ENCODE measurements around the gene TMEM131.

TMEM131 gene

DNA sequence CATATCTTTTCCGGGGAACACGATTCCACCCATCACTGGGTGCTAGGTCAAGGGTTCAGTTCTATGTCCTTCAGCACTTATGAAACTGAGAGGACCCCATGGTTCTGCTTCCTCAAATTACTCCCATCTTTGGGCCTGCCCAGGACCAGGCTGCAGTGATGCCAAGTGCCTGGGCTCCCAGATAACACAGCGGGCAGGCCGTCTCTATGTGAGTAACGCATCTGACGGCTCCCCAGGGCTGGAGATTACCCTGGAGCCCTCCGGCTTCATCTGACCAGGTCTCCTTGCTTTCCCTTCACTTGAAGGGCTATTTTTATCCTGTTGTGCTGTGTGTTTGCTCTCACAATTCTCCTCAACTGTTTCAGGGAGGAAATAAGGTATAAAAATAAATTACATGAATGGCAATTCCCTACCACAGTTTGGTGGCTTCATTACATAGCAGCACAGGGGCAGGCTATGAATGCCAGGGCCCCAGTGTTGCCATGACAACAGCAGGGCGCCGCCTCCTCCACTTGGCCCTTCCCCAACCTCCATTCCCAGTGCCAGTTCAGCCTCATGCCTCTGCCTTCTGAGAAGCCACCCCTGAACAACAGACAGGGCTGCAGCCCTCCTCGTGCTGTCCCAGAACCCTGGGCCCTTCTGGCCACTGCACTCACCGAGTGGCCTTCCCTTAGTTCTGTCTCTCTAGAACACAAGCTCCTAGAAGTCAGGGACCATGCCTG is 25.4 kb upstream of the TMEM131 start:
- DNase-seq = no peak

DNA sequence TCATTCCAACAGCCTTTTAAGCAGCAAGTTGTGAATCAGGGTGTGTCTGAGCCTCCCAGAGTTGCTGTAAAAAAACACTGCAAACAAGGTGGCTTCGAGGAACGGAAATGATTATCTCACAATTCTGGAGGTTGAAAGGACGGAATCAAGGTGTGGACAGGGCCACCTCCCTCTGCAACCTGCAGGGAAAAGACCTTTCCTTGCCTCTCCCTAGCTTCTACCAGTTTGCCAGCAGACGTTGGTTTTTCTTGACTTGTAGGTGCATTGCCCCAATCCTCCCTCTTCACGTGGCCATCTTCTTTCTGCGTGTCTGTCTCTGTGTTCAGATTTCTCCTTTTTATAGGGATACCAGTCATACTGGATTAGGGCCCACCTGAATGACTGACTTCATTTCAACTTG is 24.8 kb upstream of the TMEM131 start:
- DNase-seq = no peak

DNA sequence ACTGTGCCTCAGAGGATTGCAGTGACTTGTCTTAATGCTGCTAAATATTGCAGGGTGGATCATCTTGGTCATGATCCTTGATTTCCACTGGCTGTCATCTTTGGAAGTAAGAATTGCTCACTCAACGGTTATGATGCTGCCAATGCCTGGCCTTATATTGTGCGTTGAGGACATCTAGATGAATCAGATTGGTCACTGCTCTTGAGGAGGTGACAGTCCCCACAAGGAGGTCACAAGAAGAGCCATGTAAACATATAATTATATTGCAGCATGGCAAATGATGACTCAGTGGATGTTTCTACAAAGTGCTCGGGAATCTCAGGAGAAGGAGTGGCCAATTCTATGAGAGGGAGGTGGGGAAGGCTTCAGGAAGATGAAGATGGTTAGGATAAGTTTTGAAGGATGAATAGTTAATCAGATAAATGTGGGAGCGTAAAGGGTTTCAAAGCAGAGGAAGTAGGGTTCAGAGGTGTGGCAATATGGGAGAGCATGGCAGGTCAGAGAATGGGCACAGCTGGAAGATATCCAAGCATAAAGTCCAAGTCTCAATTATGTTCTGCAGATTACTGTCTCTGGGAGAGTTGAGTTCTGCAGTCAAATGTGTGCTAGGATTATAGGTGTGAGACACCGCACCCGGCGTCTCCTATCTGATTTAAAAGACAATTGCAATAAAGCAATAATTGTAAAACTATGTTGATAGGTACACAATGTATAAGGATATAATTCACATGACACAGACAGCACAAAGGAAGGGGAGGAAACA is 21.3 kb upstream of the TMEM131 start:
- no peak for DNase-seq

DNA sequence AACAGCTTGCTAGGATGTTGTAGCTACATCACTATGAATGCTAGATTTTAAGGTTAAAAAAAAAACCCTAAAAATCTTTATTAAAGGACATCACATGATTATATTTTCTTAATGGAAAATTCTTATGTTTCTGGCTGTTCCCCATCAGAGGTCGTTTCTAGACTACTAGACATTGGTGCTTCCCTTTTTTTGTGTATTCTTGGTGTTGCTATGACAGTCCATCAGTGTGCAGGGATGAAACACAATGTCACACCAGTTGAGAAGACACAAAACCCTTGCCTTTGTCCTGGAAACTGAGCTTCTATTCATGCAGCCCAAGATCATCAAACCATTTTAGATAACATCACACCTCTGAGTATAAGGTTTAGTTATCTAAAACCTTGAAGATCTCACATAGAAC is 19.9 kb upstream of the TMEM131 start:
- no peak for DNase-seq

DNA sequence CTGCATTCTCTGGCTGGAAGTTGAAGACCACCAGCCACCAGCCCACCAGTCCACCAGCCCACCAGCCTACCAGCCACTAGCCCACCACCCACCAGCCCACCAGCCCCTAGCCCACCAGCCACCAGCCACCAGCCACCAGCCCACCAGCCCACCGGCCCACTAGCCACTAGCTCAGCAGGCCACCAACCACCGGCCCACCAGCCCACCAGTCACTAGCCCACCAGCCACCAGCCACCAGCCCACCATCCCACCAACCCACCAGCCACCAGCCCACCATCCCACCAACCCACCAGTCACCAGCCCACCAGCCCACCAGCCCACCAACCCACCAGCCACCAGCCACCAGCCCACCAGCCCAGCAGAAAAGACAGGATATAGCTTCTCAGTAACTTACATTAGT is 18.6 kb upstream of the TMEM131 start:
- no peak for DNase-seq

DNA sequence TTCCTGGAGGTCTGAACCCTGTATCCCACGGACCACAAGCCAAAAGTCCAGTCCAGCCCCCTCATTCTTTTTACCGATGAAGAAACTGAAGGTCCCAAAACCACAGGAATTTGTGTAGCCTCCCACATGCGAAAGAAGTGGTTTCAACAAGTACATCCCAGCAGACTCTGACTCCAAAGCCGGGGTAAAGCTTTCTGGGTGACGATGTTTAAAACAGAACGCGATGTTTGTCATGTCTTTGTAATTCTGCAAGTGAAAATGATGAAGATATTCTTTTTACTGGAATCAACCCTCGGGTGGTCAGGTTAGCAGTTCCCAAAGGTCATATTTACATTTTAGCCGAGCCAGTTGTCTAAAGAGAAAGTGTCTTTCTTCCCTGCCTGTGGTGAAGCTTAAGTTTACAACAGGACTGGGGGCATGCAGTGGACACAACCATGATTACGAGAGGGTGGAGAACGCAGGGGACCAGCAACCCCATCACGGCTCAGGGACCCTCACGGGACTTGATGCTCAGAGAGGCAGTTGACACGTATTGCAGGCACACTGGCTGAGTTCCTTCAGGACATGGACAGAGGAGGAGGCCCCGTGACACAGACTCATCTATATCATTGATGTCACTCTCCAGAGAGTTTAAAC is 17.8 kb upstream of the TMEM131 start:
- DNase-seq = no peak

DNA sequence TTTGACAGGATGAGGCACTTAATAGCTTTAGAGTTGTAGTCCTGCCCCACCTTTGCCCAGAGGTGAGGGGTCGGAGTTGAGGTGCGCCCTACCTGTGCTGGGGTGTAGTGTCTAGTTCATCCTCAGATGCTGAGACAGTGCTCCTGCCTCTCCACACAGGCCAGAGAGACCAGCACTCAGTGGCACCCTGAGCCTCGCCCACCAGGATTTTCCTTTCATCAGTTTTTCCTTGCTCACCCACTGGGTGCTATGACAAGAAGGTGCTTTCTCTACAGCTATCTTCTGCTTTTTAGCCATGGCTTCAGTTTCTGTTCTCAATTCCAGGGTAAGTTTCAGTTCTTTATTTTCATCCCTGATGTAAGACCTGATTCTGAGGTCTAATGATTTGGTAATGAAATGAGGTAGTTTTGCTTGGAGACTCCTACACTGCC is 16.8 kb upstream of the TMEM131 start:
- peak; percentile 16 for DNase-seq

DNA sequence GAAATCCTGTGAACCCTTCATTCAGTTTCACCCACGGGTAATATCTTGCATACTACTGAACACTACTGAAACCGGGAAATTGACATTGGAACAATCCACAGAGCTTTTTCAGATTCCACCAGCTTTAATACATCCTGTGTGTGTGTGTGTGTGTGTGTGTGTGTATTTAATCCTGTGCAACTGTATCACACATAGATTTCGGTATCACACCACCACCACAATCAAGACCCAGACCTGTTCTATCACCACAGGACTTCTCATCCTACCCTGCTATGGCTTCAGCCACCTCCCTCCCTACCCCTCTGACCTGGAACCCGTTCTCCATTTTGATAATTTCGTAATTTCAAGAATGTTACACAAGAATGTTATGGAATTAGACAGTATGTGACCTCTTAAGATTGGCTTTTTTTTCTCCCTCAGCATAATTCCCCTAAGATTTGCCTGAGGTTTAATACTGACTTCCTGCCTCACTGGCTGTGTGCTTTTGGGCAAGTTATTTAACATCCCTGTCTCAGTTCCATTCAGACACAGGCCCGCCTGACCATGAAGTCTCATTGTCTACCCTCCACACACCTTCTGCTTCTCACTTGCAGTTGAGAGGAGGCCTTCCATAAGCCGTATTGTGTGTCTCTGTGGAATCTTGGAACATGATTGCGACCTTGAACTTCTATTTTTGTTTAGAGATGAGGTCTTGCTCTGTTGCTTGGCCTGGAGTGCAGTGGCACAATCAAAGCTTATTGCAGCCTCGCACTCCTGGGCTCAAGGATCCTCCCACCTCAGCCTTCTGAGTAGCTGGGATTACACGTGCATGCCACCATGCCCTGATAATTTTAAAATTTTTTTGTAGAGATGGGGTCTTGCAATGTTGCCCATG is 14.4 kb upstream of the TMEM131 start:
- DNase-seq = no peak

DNA sequence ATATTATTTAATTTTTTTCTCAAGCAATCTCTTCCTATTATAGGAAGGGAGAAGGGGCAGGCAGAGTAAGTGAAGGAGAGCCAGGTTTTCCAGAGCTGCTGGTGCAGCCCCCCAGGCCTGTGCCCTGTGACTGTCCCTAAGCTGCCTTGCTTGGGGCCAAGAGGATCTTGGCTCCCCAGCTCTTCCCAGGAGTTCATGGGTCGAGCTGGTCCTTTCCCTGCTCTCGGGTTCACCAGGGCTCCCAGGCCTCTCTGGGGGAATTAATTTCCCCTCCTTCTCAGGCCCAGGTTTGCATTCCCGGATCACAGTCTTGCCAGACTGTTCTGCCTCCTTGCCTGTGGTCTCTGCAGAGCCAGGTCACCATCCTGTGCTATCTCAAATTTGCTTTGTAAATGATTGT is 12.7 kb upstream of the TMEM131 start:
- DNase-seq = no peak

DNA sequence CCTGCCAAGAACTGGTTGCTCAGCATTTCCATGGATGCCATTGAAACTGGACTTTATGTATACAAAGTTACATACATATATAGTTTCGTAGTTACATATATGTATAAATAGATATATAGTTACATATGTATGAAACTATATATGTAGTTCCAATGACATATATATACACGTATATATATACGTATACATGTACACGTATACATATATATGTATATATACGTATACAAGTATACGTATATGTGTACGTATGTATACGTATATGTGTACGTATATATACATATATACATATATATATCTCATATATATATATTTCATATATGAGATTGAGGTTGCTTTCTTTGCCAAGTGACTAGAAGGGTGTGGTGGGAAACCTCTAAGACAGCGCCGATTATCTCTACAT is 10.6 kb upstream of the TMEM131 start:
- DNase-seq = no peak

DNA sequence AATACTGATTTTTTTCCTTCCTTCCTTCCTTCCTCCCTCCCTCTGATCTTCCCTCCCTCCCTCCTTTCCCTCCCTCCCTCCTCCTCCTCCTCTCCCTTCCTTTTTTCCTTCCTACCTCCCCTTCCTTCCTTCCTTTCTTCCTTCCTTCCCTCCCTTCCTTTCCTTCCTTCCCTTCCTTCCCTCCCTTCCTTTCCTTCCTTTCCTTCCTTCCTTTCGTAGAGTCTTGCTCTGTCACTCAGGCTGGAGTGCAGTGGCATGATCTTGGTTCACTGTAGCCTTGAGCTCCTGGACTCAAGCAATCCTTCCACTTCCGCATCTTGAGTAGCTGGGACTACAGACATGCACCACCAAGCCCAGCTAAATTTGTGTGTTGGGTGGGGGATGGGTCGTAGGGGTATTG is 8.9 kb upstream of the TMEM131 start:
- no peak for DNase-seq

DNA sequence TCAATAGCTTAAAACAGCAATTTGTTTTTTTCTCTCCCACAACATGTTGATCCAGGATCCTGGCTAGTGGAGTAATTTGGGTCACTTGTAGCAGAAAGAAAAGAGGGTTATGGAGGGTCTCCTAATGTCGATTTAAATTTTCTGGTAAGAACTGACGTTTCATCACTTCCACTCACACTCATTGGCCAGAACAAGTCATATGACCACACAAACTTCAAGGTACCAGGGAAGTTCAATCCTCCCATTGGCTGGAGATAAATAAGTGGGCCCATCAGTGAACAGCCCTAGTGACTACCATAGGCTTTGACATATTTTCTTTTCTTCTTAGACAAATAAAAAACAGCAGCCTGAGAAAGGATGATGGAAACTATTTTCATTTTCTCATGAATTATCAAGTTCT is 8.3 kb upstream of the TMEM131 start:
- DNase-seq = no peak

DNA sequence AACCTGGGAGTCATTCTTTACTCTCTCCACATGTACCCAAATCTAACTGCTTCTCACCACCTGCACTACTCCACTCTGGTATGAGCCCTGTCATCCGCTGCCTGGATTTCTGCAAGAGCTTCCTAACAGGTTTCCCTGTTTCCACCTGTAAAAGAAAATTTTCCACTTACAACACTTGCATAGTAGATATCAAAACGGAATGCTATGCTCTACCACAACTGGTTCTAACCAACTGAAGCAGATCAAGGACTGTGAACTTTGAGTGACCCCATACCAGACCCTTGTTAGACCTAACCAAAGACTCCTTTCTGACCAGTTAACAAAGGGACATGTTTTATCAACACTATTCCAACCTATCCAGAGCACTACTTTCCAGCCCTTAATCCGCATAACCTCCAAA is 3.8 kb upstream of the TMEM131 start:
- no peak for DNase-seq

DNA sequence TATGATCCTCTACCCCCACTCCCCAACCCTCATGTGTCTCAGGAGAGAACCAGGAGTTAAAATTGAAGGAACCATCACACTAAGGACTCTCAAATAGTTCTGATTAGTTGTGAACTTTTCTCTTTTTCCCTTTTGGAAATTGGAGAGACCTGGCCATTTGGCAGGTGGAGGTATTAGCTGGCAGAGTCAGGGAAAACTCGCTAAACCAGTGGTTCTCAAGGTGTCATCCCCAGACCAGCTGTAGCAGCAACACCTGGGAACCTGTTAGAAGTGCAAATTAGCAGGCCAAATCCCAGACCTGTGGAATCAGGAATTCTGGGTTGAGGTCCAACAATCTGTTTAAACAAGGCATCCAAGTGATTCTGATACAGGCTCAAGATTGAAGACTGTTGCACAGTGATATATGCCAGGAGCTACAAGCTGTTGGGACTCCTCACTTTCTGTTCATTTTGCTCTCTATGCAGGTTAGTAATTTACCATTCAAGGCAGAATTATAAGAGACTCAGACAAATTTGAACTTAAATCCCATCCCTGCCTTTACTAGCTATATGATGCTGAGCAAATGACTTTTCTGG is 2.8 kb upstream of the TMEM131 start:
- no peak for DNase-seq

DNA sequence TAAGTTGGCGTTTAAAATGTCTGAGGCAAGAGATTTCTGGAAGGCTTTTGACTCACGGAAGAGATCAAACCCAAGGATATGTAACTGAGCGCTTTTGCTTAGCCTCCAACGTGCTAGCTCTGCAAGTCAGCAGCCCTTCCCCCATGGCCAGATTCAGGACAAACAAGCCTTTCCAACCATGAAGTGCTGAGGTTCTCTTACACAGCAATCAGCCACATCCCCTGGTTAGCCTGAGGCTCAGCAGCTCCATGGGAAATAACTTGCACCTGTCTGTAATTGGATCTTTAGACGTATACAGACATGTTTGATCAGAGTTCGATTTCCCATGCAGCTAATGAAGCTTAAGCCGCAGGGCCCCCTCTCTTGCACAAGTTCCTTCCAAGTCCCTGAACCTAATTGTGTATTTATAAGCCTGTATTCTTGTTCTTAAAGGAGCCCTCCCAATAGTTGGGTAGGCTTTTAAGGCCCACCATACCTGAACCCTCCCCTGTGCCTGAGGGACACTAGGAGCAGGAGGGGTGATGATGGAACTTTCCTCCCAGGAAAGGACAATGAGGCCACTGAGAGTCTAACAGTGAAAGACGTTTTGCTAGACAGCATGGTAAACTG is 2.1 kb upstream of the TMEM131 start:
- no peak for DNase-seq

DNA sequence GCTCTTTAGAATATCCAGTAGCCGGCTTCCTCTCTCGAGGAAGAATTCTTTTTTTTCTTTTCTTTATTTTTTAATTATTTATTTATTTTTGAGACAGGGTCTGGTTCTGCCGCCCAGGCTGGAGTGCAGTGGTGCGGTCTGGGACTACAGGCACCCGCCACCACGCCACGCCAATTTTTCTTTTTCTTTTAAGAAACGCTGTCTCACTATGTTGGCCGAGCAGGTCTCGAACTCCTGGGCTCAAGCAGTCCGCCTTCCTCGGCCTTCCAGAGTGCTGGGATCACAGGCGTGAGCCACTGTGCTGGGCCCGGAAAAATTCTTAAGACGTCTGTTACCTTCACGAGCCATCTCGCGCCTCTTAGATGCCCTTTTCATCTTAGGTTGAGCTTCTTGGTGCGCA is 931 bp upstream of the TMEM131 start:
- no peak for DNase-seq

DNA sequence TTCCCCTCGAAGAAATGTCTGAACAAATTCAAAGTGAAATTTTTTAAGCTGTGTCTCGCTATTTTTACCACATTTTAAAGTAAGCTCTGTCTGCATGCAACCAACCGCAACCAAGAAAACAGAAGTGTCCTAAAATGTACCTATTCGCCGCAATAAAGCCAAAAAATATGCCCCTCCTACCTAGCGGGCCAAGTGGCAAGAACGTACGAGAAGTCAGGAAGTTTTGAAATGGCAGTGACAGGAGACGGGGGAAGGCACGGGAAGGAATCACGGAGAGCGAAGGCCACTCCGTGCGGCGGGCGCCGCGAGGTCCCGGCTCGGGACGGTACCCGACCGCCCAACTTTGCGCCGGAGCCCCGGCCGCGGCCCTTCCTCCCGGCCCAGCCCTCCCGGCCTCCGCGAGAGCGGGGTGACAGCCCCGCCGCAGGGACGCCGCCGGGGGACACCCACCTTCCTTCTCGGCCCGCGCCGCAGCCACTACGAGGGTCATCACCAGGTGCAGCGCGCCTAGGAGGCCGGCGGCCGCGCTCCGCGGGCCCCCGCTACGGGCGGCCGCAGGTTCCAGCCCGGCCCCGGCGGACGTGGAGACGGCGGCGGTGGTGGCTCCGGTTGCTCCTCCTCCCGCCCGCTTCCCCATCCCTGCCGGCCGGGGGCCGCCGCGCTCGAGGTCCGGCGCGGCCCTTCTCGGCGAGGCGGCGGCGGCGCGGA is 568 bp downstream of the TMEM131 start:
- DNase-seq = peak; percentile 52

DNA sequence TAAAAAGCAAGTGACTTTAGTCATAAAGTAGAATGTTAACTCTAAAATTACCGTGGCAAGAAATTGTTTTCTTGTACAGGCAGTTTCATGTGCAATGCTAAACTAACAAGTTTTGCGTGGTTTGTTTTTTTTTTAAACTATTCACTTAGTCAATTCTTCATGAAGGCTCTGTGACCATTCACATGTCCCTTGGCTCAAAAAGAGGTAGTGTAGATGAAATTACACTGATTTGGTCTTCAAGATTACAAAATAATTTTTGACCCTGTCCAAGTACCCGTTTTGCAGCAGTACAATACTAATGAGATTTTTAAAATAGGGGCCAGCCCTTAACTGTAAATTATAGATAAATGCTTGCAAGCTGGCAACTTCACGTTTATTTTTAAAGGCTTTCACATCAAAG is 1.3 kb downstream of the TMEM131 start:
- no peak for DNase-seq

DNA sequence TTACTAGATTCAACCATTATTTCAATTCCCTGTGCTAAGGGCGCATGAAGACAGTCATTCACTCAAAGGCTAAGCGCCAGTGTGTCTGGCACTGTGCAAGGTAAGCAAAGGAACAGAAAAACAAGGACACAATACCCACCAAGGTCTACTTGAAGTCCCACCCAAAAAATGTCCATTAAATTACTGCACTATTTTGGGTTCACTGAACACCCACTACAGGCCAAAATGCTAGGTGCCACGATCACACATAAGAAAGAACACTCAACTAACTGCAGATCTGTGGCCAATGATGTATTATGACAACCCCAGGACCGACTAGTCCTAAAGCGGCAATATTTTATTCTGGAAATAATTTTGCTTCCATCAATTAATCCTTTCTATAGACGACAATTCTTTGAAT is 1.8 kb downstream of the TMEM131 start:
- DNase-seq = no peak

DNA sequence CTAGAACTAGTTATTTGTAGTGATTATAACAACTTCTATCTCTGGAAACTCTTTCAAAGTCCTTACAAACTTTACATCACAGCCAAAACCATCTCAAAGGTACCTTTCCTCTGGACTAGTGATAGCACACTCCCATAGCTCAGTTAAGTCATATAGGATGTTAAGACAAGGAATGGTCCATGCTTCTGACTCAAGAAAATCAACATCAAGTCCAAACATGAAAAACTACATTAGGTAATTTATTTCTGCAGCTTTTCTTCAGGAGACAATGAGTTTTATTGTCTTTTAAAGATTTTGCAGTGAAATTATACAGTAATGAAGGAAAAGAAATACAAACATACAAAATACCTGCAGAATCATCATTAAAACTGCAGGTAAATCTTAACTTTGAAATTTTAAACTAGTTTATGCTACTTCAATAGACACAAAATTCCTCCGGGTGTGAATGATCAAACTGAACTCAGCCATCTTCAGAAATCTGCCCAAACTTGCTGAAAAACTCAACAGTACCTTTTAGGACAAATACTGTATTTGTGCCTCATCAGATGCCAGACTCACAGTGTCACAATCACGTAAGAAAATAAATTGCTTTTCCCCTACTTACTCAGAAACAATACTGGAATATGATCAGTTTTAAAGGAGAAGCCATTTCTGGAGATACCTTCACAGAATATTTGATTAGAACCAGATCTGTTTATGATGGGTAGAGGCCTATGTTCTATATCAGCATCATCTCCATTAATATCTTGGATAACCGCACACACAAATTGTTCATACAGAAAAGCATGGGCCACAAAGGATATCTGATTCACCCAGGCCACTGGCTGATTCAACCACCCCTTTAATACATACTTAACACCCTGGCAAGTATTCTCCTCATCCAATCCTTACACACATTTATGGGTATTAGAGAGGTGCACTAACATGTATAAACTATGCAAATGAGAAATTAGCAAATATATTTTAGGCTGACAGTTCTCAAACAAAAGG is 2.6 kb downstream of the TMEM131 start:
- no peak for DNase-seq

Data from CD4-positive, alpha-beta T cell treated with Interleukin-4 for 4 hours (primary cell).